ENCODE results near the gene DAG1.
A peak's percentile ranks its signal among the peaks of the same experiment; 100 is the strongest.

Gene DAG1

GRCh38 chr3:49534581-49535441, 64.7 kb downstream of the DAG1 start:
- TF ChIP-seq CTCF (conservative IDR thresholded peaks at IDR 0.05; ENCODE audit: low read length), result no peak
- DNase-seq (ENCODE audit: low read depth), result no peak
- no peak overlapping the region for H3K4me3 ChIP-seq (ENCODE audit: low read length)

GRCh38 chr3:49535971-49536874, 66.2 kb downstream of the DAG1 start:
- TF ChIP-seq CTCF (conservative IDR thresholded peaks at IDR 0.05; ENCODE audit: low read length), result no peak
- no peak overlapping the region for H3K4me3 ChIP-seq (ENCODE audit: low read length)
- no peak for DNase-seq (ENCODE audit: low read depth)

GRCh38 chr3:49536875-49537533, 66.9 kb downstream of the DAG1 start:
- DNase-seq (ENCODE audit: low read depth), result no peak
- no peak for TF ChIP-seq CTCF (conservative IDR thresholded peaks at IDR 0.05; ENCODE audit: low read length)
- H3K4me3 ChIP-seq (ENCODE audit: low read length), result no peak overlapping the region

GRCh38 chr3:49539659-49540560, 69.8 kb downstream of the DAG1 start:
- peak overlapping the region; percentile 62 for H3K4me3 ChIP-seq (ENCODE audit: low read length)
- TF ChIP-seq CTCF (conservative IDR thresholded peaks at IDR 0.05; ENCODE audit: low read length), result peak; percentile 76
- peak; percentile 92 for DNase-seq (ENCODE audit: low read depth)

- TF ChIP-seq CTCF (conservative IDR thresholded peaks at IDR 0.05; ENCODE audit: low read length), result no peak
- H3K4me3 ChIP-seq (ENCODE audit: low read length), result no peak overlapping the region
- DNase-seq (ENCODE audit: low read depth), result no peak
Measured at GRCh38 chr3:49552087-49552486, 82.0 kb downstream of the DAG1 start.

GRCh38 chr3:49553324-49553691, 83.2 kb downstream of the DAG1 start:
- H3K4me3 ChIP-seq (ENCODE audit: low read length), result peak overlapping the region; percentile 82
- no peak for TF ChIP-seq CTCF (conservative IDR thresholded peaks at IDR 0.05; ENCODE audit: low read length)
- peak; percentile 28 for DNase-seq (ENCODE audit: low read depth)
